NK-92 (cell line): ENCODE data around the gene KDM4B.

Experiments used
- DNase-seq: peaks from one replicate; lab custom pipeline; 2025; ENCODE audit not compliant: unreplicated experiment; lab: John Stamatoyannopoulos, UW

The KDM4B gene

DNA sequence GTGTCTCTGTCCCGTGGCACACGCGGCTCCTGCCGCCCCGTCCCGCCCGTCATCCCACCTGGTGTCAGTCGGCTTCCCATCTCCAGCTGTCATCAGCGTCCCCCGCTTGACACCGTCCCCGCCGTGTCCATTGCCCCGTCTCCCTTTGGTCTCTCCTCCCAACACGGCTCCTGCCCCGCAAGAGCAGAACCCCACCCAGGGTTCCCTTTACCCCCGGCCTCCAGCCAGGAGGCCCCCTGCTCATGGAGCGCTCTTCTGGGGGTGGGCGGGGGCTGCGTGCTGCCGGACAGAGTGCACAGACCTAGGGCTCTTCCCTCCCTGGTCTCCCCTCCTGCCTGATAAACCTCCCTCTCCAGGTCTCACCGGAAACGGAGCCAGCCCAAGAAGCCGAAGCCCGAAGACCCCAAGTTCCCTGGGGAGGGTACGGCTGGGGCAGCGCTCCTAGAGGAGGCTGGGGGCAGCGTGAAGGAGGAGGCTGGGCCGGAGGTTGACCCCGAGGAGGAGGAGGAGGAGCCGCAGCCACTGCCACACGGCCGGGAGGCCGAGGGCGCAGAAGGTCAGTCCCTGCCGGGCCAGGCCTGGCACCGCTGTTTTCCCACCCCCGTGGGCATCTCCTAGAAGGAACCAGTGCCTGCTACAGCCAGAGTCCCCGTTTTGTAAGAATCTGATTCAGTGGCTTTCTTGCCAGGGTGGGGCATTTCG lies 150.5 kb downstream of the KDM4B start:
- no peak for DNase-seq

GRCh38 chr19:5120321-5120720 lies 151.4 kb downstream of the KDM4B start:
- no peak for DNase-seq

DNA sequence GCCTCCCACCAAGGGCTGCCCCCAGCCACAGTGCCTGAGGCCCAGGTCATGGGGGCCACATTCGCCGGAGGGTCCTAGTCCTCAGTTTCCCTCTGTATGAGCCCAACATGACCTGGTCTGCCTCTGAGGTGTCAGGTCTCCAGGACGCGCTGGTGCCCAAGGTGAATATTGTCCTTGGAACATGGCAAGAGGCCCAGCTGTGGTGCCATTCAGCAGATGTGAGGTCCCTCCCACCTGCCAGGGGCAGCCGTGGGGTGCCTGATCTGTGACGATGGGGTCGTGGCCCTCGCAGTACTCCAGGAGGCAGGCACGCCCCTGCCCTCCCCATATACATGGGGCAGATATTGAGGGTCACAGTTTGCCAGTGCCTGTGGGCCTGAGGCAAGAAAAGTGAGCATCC lies 151.9 kb downstream of the KDM4B start:
- no peak for DNase-seq

DNA sequence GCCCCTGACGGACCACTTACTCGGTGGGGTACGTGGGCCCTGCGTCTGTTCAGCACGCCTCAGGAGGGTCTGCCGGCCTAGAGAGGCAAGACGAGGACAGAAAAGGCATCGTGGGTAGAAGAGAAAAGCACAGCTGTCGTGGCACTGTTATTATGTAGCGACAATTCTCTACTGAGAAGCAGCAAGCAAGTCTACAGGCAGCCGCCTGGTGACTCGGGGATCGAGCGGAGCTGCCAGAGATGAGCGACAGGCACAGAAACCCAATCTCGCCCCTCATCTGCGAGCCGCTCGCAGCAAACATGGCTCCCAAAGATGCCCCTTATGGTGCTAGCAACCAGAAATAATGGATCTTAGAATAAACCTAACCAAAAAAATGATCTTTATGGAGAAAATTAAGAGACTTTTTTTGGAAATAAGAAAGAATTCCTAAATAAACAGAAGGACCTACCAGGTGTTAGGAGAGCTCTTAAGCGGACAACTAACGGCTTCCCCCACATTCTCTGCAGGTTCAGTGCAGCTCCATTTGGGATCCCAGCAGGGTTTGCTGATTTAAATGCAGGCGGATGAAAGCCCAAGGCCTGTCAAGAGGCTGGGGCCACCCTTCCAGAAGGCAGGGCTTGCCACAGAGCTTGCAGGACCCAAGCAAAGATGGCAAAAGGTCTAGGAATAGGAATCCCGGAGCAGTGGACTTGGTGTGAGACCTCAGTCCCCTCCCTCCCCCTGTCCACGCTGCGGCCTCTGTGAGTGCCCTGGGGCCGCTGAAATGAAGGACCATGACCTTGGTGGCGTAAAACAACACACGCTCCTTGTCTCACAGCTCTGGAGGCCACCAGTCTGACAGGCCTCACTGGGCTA lies 152.6 kb downstream of the KDM4B start:
- no peak for DNase-seq

DNA sequence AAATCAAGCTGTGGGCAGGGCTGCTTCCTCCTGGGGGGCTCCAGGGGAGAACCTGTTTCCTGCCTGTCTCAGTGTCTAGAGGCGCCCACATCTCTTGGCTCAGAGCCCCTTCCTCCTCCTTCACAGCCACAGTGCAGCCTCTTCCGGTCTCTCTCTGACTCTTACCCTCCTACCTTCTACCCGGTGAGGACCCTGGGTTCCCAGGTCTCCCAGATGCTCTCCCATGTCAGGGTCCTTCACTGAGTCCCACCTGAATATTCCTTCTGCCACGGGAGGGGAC lies 153.1 kb downstream of the KDM4B start:
- DNase-seq: no peak

DNA sequence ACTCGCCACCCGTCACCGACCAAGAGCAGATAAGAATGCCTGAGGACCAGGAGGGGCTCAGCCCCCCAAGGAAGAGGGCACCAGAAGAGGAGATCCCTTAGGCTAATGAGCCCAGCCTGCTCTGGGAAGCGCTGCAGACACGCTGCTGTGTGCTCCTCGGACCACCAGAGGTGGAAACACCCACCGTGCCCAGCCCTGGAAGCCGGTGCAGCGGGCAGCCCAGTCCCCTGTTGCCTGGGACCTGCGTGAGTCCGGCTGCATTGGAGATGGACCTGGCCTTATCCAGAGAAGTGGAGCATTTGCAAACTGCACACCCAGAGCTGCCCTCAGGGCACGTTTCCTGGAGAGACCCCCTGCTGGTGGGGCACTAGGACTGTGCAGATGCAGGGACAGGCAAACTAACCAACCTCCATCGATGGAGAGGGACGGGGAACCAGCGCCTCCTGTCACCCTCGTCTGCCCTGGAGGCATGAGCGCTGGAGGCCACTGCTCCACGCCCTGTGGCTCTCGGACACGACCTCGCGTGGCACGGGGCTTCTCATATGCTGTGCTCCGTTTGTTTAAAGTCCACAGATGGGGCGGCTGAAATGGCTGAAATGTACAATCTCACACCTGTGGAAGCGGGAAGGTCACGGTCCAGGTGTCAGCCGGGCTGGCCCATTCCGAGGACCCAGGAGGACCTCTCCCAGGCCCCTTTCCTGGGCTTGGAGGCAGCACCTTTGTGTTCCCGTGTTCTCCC lies 153.9 kb downstream of the KDM4B start:
- no peak for DNase-seq

DNA sequence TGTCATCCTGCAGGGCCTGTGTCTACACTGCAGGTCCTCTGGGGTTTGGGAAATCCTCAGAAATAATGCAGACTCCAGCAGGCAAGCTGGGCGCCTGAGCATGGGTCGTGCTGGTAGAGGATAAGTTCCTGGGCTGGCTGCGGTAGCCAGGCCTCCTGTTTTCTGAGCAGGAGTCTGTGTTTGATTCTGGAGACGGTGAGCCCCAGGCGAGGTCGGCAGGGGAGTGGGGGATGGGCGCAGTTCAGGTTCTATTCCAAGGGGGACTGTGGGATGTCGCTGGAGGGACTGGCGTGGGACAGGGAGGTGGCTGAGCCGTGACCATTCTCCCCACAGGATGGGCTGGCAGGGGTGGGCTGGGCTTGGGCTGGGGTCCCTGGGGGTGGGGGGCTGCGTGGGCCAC lies 154.7 kb downstream of the KDM4B start:
- DNase-seq: no peak

DNA sequence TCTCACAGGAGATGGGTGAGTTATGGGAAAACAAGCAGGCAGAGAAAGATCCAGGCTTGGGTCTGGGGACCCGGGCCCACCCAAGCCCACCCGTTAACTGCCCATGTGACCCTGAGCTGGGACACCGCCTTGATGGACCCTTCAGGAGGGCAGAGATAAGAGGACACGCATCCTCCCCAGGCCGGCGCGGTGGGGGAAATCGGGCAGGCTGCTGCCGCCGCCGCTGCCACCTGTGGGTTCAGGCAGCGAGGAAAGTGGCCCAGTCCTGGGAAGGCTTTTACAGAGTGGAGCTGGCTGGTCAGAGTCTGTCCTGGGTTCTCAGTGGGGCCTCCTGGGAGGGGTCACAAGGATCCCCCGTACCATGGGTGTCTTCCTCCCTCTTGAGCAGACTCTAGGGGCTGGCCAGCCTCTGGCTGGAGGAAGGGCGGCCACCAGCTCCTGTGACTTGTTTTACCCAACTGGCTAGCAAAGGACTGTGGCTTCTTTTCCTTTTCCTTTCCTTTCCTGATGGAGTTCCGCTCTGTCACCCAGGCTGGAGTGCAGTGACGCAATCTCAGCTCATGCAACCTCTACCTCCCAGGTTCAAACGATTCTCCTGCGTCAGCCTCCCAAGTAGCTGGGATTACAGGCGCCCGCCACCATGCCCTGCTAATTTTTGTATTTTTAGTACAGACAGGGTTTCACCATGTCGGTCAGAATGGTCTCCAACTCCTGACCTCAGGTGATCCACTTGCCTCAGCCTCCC lies 155.4 kb downstream of the KDM4B start:
- no peak for DNase-seq

DNA sequence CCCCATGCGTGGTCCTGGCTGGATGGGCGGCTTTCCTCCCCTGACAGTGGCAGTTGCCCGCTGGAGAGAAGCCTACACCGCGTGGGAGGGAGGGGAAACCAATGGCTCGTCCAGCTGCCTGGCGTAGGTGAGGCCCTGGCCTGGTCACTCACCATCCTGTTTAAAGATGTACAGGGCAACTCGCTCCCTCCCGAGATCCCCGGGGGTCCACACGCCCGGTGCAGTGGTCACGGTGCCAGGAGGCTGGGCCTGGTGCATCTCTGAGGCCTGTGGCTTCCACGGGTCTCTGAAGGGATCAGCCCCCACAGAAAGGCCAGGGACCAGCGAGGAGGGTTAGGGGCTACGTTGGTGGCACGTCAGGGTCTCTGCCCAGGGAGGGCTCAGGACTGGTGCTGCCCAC lies 156.5 kb downstream of the KDM4B start:
- no peak for DNase-seq

DNA sequence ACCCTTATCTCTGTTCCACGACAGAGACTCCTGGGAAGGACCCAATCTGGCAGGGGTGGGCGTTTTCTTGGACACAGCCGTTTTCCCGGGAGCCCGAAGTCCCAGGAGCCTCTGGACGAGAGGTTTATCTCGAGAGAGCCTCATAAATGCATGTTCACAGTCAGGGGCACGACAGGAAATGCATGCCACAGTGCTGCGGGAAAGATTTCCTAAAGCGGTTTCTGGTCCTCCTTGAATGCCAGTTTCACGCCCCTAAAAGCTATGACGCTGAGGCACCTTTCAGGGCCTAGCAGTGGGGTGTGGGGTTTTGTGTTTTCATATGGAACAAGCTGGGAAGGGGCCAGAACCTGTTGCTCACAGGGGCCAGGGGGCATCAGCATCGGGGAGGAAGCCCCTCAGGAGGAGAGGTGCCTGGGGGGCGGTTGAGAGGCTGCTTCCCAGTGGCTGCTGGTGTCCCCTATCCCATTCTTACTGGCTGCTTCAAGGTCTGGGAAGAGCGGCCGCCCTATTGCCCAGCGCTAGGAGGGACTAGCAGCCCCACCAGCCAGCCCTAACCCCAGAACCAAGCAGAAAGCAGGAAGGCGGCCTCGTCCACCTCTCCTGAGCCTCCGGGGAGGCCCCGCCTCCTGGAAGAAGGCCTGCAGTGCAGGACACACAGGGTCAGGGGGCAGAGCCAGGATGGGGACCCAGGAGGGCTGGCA lies 157.0 kb downstream of the KDM4B start:
- DNase-seq: no peak

DNA sequence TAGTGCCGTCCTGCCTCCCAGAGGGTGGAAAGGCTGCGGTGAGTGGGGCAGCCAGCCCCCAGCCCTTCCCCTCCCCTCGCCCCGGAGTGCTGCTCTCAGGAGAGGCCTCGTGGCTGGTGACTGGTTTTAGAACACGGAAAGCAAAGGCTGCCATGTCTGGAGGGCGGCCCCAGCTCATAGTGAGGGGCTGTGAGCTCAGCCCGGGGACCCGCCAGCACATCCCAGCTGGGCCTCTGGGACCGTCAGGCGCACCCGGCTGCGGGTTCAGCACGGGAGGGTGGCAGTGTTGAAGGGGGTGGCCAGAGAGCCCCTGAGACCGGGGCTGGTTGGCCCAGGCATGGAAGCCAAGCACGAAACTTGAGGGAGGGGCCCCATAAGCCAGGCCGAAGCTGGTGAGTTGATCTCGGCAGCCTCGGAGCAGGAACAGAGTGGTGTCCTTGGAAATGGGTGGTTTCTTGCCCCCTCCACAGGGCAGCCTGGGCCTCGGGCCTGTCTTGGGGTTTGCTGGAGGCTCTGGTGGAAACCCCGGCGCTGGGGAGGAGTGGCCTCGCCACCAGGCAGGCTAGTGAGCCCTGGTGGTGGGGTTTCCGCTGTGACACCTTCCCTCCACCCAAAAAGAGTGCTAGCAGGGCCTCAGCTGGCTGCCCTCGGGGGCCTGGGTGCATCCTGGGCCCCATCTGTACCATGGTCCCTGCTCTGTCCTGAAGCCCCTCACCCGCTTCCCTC lies 157.7 kb downstream of the KDM4B start:
- DNase-seq: no peak

DNA sequence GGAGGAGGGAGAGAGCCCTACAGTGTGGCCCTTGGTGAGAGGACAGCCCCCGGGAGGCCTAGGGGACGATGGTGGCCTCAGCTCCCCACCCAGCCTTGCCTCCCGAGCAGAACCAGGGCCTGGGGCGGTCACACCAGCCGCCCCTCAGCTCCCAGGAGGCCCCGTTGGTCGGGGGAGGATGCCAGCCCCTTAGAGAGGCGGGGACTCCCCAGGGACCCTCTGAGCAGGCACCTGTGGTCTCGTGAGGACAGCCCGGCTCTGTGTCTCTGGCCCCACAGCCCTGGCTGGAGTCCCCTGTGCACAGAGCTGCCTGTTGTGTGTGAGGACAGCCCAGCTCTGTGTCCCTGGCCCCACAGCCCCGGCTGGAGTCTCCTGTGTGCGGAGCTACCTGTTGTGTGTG lies 158.8 kb downstream of the KDM4B start:
- no peak for DNase-seq

DNA sequence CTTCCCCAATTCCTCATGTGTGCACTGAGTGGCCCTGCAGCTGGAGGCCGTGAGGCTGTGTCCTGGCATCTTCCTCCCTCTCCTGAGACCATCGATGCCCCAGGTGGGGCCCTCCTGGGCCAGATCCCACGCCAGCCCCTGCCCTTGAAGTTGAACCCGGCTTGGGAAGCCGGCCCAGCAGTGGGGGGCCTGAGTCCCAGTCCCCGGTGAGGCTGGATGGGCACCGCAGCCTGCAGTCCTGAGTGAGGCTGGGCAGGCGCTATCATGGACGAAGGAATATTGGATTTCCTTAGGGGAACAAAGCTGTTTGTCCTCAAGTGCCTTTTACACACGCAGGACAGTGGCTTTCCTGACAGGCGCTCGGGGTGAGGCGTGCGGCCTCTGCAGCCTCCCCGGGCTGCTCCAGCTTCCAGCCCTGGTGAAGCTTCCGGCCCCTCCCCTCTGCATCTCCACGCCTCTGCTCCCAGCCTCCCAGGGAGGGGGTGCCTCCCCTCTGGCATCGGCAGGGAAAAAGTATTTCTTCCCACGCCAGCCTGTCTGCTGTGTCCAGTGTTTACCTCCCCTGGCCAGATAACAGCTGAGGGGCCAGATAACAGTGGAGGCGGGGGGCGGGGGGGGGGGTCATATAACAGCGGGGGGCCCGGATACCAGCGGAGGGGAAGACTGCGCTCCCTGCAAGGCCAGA lies 159.5 kb downstream of the KDM4B start:
- DNase-seq: no peak

- DNase-seq: no peak
Observed at GRCh38 chr19:5128936-5129389, 160.1 kb downstream of the KDM4B start.

- DNase-seq: no peak
Observed at GRCh38 chr19:5129691-5130090, 160.8 kb downstream of the KDM4B start.

- no peak for DNase-seq
Observed at GRCh38 chr19:5130371-5131030, 161.6 kb downstream of the KDM4B start.

- no peak for DNase-seq
Observed at GRCh38 chr19:5131031-5131505, 162.2 kb downstream of the KDM4B start.

DNA sequence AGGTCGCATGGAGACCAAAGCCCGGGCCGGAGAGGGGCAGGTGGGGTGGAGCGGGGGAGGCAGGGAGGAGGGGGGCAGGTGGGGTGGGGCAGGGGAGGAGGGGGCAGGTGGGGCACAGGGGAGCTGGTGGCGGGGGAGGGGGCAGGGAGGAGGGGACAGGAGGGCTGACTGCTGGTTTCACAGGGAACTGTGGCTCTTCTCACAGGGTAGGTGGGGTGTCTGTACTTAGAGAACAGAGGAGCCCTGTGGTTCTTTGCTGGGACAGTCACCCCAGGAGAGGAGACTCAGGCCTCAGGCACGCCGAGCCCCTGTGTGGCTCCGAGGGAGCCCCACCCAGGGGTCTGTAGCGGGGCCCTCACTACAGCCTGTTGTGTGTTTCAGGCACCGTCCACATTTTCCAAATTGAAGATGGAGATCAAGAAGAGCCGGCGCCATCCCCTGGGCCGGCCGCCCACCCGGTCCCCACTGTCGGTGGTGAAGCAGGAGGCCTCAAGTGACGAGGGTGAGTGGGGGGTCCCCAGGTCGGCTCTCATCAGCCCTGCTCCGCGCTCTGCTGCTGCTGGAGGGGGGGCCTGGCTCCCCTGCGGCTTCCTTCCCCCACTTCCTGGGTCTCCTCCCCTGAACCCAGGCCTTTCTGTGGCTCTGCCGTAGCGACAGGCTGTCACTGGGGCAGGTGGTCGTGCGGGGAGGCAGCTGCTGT lies 162.7 kb downstream of the KDM4B start:
- DNase-seq: no peak
